GM21381 (cell line): ENCODE results near the gene LEMD1.

Experiments
- ATAC-seq: cut with Tn5 transposase; IDR thresholded peaks from one replicate; pipeline ENCODE4 v1.9.1; 2021; ENCODE audit warnings: mild to moderate bottlenecking, moderate library complexity; ENCODE audit not compliant: unreplicated experiment

Gene LEMD1, protein sequence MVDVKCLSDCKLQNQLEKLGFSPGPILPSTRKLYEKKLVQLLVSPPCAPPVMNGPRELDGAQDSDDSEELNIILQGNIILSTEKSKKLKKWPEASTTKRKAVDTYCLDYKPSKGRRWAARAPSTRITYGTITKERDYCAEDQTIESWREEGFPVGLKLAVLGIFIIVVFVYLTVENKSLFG

DNA sequence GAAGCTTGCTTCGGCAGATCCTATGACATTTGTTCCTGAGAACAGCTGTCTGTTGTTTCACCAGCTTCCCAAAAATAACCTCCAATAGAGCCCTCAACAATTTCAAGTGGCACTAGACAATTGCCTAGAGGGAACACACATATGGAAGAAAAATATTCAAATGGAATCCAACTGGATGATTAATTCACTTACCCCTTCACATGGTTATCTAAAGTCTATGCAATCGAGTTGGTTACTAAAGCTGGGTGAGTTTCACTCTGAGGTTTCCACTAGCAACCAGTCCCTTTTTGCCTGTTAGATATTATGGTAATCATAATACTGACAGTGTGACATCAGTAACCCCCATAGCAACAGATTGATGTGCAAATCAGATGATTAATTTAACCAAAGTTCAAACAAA, at the start of gene LEMD1:
TSS of gene LEMD1 (minus strand) at position 259 of the 400 bp plus-strand sequence. CDS start 1,520 bp downstream, outside the sequence.
- ATAC-seq, result no peak

DNA sequence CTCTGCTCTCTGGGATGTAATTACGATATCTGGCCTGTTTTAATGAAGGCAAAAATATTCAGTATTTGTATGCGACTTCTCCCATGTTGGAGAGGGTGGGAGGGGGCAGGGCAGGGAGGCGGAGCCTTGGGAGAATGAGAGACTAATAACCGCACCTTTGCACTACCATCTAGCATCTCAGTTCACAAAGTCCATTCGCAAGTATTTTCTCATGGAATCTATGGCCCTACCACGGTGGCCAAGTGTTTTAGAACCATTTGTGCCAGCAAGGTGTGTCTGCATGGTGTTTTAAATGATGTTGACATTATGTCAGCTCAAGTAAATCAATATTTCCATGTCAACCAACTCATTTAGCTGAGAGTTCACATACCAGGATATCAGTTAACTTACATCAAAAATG, 48.3 kb upstream of the LEMD1 start:
- no peak for ATAC-seq

DNA sequence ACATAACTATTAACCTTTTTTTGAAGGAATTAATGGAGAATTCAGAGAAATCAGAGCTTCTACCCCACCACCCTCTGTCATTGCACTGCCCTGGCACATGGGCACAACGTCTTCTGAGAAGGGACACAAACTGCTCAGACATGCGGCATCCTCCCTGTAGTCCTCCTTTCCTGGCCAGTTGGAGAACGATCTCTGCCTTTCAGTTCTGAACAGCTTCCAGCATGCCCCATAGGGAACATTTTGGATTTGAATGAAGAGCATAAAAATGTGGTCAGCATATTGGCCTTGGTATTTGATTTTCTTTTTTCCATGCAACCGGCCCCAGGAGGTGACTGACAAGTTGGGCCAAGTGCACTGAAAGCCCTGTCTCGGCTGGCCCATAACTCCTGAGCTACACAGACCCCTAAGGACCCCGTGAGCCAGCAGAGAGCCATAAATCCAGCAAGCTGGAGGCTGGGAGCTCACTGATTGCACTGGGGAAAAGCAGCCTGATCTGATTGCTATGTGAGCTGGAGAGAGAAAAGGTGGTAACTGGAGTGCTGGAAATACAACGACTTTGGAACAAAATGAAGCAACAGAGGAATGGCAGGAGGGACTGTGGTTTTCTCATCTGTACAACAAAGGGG, 44.9 kb upstream of the LEMD1 start:
- no peak for ATAC-seq

DNA sequence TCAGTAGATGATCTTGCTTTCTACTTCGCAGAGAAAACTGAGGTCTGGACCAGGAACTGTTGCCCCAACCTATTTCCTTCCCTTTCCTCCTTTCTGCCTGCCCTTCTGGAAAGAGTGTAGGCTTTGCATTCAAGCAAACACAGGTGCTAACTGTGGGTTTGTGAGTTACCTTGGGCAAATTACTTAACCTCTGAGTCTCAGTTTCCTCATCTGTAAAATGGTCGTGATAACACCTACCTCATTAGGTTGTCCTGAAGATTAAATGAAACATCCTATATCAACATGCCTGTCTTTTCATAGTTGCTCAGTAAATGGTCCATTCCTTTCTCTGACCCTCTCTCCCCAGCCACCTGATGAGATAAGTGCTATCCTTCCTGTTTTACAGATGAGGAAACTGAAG, 43.5 kb upstream of the LEMD1 start:
- no peak for ATAC-seq

DNA sequence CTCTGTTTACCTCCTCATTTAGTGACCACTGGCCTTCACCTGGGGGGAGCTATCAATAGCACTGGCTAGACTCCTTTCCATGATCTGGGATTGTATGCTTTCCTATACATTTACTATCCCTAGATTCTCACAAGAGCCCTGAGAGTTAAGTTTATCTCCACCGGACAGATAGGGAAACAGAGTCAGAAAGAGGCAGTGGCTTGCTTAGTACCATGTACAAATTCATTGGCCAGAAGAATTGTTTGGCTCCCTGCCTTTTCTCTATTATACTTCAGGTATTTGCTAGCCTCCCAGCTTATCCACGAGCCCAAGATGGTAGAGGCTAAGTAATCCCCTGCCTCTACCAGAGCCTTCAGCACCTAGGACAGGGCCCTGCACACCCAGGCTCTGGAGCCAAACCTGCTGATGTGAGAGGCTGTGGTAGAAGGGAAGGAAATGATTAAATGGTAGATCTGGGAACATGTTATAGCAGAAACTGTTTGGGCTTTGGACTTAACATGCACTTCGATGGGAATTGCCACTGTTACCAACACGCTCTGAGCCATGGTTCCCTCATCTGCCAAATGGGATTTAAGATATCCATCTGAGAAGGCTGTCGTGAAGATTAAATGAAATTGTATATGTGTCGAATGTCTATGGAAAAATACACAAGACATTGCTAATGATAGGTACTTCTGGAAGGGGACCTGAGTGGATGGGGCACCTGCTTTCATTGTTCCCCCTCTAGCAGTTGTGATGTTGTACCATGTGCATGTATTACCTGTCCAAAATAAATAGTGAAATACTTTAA, 37.1 kb upstream of the LEMD1 start:
- no peak for ATAC-seq

DNA sequence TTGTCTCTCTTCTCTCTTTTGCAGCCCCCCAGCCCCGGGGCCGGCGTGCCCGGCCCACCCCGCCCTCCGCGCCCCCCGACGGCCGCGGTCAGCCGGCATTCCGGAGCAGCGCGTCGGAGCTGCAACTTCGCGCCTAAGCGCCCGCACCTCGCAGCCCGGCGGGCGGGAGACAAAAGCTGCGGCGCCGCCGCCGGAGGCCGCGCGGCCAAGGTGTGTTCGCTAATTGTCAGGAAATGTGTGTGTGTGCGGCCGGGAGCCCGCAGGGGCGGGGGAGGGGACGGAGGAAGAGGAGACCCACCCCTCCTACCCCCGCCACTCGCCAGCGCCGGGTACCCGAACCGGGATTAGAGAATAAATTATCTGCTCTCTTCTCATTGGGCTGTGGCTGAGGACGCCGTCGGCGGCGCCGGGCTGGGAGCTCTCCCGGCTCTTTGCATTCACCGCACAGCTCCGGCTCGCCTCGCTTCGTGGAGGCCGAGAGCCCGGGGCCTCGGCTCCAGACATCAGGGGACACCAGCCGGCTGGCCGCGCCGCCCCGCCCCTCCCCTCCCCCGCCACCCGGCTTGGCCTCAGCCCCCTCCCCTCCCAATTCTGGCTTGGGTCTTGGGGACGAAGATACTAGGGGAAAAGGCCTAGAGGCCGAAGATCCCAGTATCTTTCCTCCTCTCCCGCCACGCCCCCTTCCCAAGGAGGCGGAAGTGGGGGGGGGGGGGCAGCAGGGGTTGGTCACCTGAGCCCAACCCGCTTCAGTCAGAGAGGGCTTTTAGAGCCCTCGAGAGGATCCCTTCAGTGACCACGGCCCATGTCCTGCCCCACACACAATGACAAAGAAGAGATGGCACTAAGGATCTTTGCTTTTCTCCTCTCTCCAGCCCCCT, 35.3 kb upstream of the LEMD1 start:
- no peak for ATAC-seq

DNA sequence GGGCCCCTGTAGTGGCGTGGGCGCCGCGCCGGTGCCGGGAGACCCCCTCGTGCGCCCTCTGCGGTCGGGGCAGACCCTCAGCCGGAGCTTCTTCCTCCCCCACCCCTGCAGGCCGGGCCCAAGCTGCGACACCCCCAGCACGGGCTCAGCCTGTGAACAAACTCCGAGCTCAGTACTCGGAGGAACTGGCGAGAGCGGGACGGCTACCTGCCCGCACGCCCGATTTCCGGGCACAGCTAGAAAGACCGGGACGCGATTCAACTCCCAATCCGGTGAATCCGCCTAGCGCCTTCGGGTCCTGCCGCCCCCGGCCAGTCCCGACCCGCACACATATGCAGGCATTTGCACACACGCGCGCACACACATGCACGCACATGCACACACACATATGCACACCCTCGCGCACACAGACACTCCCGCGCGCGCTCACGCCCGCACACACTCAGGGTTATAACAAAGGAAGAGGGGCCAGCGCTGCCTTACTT, 34.6 kb upstream of the LEMD1 start:
- ATAC-seq, result no peak

DNA sequence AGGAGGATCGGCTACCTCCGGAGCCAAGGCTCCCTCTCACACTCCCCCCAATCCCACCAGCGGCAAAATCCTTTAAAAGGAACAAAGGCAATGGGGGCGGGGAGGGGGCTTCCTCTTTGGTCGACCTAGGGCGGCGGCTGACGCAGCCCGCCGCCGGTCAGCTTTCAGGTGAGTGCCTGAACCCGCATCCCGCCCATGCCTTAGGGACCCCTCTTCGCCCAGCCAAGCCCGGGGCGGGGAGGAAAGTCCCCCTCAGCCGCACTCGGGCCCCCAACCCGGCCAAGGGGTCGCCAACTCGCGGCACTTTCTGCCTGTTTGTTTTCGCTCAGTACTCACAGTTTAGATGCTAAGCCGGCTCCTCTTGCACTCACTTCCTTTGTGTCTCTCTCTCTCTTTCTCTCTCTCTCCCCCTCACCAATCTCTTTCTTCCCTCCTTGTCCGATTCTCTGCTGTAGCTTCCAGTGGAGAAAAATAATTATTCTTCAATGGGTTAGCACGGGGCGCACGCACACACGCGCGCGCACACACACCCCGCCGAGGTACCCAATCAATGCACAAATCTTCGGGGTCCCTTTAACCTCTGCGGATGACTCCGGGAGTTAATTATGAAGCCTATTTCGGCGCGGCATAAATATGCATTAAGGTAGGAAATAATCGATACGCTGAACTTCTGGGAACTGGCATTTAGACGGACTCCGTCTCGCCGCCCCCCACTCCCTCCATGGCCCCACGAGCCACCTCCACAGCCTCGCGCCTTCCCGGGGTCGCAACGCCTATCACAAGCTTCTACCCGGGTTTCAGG, 33.9 kb upstream of the LEMD1 start, which contains the start of gene BLACAT1:
TSS of gene BLACAT1 (minus strand) at position 465 of the 802 bp plus-strand sequence.
- no peak for ATAC-seq

DNA sequence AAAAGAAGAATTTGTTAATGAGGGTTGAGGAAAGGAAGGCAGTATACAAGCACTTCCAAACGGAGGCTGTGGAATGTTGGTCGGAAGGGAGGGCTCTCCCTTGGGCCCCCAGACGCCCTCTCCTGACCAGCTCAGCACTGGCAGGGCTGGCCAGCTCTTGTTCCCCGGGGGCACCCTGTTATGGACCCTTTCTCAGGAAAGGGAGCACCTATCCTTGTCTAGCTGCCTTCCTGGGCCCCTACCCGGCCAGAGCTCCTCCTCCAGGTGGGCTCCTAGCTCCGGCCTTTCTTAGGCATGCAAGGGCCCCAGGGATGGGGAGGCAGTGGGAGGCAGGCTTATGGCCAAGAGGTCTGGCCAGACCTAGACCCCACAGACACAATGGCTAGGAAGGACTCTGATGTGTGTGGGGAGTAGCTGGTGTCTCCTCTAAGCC, 33.1 kb upstream of the LEMD1 start:
- ATAC-seq, result no peak

DNA sequence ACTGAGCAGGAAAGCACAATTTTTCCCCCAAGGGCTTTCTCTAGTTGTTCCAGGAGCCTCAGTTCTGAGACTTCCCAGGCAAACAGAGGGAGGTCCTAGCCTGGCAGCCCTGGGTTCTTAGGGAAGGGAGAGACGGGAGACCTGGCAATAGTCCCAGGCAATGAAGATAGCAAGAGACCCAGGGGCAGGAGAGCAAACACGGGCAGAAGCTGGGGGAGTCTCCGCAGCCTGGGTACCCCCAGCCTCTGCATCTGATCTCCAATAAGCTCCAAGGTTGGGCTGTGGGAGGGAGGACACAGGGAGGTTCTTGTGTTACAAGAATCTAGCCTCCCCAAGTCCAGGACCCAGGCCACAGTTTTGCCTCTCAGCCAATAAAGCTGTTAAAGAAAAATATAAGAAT, 31.6 kb upstream of the LEMD1 start:
- no peak for ATAC-seq

DNA sequence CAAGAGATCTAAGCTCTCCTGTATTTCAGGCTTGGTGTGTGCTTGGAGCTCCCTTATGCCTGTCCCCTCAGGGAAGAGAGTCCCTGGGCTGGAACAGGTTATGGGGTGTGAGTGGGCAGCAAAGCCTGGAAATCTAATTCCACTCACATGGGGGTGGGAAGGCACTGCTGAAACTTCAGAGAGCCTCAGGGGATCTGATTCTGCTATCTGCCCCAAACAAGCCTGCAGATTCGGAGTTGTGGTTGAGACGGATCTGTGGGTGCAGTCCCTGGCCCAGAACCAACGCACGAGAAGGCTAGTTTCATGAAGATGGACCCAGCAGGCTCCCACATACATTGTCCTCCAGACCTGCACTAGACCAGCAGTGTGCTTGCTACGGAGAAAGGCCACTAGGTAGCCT, 31.1 kb upstream of the LEMD1 start:
- no peak for ATAC-seq

DNA sequence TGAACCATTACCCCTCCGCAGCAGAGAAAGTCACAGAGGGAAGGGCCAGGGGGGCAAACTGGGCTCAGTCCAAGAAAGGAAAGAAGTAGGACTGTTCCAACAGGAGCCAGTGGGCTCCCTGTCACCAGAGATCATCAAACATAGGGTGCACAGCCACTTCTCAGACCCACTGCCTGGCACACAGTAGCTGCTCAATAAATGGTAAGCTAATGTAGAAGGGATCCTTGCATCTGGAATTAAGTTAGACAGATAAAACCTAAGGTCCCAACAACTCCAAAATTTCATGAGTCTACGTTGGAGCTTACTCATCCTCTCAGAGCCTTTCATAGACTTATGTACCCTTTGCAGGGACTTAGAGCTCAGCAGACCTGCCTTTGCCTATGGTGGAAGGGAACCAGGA, 30.5 kb upstream of the LEMD1 start:
- no peak for ATAC-seq

DNA sequence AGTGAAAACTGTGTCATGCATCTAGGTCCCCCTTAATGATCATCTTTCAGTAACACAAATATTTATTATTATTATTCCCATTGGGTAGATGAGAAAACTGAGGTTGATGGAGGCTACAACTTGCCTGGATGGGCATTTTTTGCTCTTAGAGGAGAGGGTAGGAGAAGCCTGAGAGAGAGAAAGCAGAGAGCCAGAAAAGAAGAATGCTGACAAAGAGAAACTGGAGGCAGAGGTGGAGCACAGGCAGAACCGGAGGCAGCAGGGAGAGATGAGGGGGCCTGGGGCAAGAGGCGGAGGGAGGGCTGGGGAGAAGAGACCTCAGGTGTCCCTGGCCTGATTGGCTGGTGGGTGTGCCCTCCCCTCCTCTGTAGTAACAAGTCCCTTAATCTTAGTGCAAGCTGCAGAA, 29.9 kb upstream of the LEMD1 start:
- ATAC-seq, result no peak

DNA sequence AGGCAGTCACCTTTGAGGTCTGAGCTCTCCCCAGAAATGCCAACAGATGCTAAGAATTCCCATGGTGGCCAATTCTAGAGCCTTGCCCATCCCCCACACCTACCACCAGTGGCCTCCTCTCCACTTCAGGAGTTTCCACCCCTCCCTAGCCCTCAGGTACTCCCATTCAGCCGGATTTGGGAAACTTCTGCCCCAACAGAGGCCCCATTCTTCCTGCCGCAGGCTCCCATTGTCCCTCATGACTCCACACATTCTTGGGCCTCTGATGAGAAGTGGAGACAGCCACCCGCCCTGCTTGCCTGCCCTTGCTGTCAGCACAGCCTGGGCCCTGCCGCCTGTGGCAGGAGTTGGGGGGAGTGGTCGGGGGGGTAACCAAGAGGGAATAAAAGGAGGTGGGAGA, 29.3 kb upstream of the LEMD1 start:
- no peak for ATAC-seq

DNA sequence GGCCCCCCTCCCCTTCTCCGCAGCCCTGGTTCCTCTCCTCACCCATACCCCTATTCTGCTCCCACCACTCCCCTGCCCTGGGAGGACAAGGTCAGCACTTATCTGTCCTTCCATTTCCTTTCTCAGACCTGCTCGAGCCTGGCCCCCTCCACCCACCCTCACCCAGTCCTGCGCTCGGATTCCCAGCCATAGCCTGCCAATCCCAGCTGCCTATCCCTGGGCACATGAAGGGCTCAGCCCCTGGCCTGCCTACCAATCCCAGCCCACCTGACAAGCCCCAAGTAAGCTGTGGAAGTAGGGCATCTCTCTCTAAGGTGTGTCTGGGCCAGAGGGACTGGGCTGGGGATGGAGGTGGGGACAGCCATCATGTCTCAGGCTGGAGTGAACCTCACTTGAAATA, 28.6 kb upstream of the LEMD1 start:
- no peak for ATAC-seq

DNA sequence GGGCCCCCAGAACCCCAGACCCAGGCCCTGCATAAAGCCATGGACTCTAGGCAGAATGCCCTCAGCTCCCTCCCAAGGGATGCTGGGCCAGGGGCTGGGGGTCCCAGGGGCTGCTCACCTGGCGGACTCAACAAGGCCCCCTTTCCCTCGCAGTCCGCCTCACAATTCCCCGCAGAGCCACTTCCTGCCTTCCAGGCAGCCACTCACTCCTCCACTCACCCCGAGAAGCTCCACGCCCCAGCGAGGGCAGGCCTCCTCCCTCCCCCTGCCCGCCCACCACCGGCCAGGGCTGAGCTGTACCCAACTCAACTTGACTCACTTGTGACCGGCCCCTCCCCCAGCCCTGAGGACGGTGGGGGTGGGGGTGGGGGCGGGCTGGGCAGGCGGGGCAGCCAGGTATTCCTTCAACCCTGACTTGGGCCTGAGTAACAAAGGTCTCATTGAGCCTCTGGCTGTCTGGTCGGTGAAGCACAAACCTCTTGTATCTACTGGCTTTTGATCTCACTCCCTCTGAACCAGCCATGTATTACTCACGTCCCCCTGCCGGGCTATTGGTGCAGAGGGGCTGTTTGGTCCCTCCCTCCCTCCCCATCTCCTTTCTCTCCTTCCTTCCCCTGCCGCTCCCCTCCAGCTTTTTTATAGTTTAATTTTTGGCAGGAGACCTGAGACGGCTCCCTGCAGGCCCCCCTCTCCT, 28.0 kb upstream of the LEMD1 start:
- no peak for ATAC-seq

DNA sequence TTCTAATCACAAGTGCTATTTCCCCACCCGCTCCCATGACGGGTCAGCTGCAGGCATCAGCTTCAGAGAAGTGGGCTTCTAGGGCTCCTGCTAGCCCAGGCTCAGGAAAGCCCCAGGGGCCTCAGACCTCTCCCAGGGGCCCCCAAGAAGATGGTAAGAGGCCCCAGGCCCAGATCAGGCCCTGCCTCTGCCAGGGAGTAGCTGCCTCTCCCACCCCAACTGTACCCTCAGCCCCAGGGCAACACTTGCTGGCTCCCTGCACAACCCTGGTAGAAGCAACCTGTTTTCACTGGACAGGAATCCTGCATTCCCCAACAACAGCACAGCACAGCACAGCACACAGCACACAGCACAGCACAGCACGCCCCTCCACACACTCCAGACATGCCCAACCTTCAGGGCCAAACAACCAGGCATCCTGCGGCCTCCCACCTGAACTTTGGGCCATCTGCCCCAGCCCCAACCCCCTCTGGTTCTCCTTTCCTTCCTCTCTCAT, 27.4 kb upstream of the LEMD1 start:
- ATAC-seq, result no peak

DNA sequence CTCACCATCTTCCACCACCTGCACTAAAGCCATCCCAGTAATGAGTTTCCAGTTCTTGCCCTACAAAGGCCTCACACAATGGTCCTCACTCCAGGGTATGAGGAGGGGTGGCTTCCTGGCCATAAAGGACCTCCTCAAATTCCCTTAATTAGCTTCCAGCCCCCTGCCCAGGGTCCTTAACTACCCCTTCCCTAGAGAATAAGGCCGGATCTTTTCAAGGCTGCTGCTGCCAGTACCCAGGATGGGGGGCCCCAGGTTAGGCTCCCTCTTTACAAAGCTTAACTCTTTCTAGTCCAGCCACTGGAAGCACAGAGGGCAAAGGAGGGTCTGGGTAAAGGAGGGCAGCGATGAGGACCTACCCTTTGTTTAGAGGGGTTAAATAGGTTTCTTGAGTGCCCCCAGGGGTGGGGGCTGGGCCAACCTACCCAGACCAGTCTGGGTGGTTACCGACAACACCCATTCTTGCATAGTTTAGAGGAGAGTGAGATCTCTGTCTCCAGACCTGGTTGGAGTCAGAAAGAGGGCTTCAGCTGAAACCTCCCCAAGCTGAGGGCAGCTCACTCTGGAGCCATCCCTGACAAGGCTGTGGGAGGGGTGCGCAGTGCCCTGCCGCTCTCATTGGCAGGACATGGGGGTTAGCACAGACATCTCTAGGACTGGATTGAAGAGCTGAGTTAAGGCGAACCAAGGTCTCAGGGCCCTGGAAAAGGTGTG, 26.8 kb upstream of the LEMD1 start:
- no peak for ATAC-seq
